Activated CD8-positive, alpha-beta memory T cell treated with anti-CD3 and anti-CD28 coated beads, Interleukin-2, amount 50 U/mL, for 1 hour (primary cell): Measurements from ENCODE around the gene SDF4.

ENCODE experiments used
- DNase-seq: peaks from one replicate; pipeline ENCODE4 v3.0.0-alpha.2; 2020; ENCODE audit errors: extremely low read depth

Gene SDF4

DNA sequence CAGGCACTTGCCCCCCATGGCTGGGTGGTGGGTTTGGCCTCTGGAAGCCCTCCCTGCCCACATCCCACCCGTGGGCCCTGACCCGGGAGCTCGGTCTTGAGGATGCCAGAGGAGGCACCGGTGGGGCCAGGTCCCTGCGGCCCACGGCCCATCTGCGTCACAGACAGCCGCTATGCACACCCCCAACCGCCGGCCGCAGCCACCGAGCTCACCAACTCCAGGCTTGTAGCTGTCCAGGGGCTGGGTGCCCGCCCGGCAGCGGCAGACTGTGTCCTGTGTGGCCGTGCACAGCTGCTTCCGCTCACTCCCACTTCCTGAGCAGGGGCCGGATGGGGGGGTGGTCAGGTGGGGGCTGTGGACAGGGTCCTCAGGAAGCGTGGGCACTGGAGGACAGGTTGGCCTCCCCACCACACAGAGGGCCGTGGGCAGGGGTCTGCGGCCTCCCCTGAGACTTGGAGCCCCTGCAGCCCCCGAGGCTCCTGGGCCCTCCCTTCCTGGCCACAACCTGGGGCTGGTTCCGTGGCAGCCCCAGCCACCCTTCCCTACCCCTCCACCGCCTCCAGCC lies 18.9 kb downstream of the SDF4 start:
- no peak for DNase-seq

DNA sequence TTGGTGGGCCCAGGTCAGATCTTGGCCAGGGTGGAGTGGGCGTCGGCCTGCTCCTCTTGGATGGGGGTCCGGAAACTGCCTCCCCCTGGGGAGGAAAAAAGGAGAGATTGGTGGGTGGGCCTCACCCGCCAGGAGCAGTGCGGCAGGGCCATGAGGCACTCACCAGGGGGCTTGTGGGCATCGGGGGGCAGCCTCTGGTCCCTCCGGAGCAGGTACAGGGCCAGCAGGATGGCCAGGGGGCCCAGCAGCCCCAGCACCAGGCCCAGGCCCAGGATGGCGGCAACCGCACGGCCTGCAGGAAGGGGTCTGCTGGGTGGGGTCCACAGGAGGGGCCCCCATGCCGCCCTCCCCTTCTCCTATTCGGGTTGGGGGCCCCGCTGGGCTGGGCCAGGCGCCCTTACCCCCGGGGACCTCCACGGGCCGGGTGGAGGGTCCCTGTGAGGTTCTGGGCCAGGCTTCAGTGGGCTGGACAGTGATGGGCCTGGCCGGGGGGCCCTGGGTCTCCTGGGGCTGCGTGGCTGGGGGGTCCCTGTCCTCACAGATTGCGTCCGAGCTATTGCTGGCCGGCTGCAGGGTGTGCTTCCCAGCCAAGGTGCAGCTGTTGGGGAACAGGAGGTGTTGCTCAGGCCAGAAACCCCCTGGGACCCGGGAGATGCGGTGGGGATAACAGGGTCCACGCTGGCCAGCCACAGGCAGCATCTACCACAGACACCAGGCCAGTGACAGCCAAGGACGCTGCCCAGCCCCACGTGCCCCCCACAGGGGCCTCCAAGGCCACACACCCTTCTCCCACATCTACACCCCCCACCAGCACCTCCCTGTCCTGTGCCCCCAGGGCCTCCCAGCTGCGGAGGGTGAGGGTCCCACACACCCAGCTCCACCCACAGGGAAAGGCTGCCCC lies 20.0 kb downstream of the SDF4 start:
- no peak for DNase-seq

DNA sequence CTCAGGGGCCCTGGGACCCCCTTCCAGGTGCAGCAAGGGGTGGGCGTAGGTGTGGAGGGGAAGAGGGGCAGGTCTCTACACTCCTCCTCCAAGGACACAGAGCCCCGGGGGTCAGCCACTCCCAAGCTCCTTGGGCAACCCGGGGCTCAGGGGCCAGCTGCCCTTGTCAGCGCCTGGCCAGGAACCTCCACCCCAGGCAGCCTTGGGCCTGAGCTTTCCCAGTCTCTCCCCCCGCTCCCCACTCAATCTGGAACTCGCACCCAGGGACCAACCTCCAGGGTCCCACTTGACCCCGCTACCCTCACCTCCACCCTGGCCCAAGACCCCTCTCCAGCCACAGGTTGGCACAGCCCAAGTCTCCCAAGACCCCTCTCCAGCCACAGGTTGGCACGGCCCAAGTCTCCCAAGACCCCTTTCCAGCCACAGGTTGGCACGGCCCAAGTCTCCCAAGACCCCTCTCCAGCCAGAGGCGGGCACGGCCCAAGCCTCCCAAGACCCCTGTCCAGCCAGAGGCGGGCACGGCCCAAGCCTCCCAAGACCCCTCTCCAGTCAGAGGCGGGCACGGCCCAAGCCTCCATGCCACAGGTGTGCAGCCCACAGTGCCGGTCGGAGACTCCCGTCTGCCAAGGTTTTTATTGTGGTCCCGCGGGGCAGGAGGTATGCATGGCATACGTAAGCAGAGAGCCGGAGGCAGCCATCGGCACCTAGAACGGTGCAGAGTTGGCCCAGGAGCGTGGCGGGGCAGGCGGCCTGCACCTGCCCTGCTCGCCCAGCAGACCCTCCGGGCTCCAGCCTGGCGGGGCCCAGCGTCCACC lies 20.9 kb downstream of the SDF4 start:
- DNase-seq, result no peak

DNA sequence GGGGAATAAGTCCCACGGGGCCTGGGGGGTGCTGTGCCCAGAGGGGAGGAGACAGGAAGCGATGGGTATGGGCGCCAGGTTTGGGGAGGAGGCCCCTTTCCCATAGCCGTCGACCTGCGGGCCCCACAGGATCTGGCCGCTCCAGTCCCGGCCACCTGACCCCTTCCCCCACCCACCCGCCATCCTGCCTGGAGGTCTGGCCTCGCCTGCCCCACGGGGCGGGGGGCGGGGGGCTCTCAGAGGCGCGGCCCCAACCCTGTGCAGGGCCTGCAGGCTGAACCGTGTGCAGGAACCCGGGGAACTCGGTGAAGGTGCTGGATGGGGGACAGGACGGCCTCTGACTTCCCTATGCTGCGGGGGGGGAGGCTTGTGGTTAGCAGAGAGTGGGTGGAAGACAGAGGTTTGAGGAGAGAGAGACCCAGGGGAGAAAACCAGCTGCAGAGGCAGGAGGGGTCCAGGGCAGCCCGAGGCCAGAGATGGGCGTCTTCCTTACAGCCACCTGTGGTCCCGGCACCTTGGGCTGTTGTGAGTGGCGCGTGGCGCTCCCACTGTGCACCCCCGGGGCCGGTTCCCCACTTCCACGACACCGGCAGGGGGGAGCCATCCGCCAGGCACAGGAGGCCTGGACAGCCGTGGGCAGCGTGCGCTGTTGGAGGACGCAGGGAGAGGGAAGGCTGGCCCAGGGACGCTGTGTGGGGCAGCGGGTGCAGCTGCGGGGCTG lies 22.9 kb downstream of the SDF4 start:
- DNase-seq, result no peak

DNA sequence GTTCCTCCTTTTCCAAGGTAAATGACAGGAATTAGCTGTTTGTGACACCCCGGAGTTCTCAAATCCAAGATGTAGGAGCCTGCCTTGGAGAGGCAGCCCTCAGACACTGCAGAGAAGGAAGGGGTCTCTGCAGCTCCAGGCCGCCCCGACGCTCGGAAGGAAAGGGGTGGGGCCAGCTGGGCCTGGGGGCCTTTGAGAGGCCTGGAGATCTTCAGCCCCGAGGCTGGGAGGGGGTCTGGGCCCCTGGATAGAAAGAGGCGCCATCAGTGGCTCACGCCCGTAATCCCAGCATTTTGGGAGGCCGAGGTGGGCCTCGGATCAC lies 24.3 kb downstream of the SDF4 start:
- no peak for DNase-seq

DNA sequence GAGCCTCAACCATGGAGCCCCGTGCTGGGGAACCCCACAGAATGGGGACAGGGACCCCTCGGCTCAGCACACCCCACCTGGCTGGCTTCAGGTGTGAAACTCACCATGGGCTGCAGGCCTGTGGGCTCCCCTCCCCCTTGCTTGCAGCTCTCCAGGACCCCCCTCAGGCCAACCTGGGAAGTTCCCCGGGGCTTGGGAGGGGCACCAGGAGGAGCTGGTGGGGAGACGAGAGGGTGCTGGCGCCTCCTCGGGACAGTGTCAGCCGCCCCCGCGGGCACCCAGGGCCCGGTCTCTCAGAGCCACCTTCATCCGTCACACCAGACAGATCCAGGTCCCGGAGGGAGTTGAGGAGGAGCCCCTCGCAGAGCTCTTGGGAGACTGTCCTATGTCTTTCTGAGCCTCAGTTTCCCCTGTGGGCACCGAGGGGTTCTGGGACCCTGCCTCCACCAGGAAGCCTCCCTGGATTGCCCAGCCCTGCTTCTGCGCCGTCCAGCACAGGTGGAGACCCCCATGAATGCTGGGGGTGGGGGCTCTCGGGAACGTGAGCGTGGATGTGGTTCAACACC lies 24.8 kb downstream of the SDF4 start:
- no peak for DNase-seq

DNA sequence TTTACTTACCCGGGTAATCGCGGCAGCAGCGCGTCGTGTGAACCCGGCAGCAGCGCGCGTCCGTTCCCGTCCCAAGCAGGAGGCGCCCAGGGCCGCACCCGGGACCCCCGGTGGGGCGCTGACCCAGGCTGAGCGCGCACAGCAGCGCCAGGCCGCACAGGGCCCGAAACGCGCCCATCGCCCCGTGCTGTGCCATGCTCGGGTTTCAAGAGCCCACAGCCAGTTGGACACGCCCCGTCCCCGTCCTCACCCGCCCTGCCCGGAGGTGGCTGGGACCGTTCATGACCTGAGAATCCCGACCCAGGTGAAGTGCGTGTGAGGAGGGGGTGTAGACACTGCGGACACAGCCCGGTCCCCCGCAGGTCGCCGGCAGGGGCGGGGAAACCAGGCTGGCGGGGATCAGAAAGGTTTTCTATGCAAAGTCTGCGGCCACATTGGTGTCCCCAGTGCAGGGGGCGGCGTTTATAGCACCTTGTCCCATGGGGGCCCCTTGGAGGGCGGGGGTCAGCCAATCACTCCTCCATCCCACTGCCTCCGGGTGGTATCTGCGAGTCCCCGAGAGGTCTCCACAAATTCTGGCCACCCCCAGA lies 25.3 kb downstream of the SDF4 start, which contains the start of gene TNFRSF18:
Gene TNFRSF18, minus strand, starts transcription at position 217 of the 590 bp plus-strand sequence. Its CDS starts 21 bp downstream, at position 196.
- DNase-seq, result no peak

DNA sequence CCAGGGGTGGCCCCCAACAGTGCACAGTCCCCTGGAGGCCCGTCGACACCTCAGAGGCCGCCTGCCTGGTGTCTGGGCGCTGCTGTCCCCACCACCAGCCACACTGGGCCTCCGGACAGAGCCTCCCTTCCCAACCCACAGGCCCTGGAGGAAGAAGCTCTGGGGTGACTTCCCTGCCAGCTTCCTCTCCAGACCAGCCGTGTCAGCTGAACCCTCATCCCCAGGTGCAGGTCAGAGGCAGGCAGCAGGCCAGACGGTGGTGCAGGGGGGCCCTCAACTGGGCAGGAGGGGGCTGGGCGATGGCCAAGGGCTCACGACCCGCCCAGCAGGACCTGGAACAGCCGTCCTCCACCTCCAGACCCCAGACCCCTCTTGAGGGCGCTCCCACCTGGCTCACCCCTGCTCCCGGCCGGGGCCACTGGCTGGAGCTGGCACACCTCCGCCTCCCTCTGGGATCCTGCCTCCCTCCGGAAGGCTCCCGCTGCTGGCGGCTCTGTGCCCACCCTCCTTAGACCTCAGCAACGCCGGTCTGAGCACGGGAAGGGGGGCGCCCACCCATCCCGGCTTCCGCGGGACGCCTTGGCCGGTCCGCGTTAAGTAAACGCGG lies 25.9 kb downstream of the SDF4 start:
- DNase-seq, result no peak

DNA sequence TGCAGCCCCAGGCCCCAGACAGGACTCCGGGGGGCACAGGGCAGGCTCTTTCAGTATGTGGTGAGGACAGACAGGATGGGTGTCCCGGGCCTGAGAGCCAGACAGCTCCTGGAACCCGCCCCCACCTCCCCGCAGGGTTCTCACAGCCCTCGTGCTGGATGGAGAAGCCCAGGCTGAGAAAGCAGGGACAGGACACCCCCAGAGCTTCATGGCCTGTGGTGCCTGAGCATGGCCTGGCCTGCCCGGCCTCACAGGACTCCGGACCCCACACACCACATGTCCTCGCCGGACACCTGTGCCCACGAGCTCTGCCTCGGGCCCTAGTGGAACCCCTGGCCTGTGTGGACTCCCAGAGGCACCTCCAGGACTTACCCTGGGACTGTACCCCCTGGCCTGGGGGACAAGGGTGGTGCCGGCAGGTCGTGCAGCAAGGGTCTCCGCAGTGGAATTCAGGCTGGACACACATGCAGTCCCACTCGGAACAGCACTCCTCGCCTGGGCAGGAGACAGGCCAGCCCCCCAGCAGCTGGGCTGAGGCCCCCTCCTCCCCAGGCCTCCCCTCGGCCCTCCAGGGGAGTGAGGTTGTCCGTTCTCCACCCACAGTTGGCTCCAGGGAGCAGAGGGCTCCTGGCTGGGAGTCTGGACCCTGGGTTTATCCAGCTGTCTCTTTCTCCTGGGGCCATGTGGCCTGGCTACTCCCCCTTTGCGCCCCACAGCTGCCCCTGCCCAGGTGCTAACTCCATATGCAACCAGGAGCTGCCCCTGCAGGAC lies 26.6 kb downstream of the SDF4 start:
- no peak for DNase-seq

DNA sequence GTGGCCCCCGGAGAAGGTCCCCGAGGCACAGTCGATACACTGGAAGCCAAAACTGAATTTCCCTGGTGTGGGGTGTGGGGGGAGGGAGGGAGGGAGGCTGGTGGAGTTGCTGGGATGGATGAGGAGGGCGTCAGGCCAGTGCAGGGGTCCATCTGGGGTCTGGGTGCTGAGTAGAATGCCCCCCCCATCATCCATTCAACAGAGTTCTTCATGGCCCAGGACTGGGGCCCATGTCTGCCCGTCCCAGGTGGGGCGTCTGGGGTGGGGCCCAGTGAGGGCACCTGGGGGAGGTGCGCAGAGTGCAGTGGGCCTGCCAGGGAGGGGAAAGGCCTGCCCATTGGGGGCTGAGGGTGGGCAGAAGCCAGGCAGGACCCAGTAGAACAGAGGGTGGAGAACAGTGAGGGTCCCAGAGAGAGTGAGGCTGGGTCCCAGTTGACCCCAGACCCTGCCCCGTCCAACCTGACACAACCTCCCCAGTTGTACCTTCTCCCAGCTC lies 27.3 kb downstream of the SDF4 start:
- DNase-seq, result no peak

DNA sequence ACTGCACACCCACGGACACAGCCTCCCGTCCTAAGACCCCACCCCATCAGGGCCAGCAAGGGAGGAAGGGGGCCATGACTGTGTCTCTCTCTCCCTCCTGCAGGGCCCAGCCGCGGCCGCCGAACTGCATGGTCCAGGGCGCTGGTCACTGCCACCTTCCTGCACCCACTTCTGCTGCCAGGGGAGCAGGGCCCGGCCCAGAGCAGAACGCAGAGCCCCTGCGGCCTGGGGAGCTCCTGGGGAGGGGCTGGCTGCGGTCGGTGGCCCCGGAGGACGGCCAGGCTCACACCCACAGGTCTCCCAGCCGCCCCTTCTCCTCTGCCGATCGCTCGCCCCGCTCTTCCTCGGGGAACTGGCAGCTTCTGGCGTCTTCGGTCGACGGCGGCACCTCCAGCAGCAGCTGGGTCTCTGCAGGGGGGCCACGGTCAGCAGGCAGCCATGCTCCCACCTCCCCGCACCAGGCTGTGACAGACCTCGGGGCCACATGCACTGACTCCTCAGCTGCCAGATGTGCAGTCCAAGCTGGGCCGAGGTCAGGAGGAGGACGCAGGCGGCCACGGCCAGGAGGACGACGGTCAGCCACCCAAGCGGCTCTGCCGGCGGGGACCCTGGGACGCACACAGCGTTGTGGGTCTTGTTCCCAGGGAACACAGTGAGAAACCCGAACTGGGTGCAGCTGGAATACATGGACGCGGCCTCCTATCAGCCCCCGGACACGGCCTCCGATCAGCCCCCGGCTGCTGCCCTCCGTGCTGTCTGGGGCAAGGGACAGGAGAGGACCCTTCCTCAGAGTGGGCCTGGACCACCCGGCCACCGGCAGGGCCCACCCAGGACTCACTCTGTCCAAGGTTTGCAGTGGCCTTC lies 28.0 kb downstream of the SDF4 start:
- DNase-seq, result no peak

DNA sequence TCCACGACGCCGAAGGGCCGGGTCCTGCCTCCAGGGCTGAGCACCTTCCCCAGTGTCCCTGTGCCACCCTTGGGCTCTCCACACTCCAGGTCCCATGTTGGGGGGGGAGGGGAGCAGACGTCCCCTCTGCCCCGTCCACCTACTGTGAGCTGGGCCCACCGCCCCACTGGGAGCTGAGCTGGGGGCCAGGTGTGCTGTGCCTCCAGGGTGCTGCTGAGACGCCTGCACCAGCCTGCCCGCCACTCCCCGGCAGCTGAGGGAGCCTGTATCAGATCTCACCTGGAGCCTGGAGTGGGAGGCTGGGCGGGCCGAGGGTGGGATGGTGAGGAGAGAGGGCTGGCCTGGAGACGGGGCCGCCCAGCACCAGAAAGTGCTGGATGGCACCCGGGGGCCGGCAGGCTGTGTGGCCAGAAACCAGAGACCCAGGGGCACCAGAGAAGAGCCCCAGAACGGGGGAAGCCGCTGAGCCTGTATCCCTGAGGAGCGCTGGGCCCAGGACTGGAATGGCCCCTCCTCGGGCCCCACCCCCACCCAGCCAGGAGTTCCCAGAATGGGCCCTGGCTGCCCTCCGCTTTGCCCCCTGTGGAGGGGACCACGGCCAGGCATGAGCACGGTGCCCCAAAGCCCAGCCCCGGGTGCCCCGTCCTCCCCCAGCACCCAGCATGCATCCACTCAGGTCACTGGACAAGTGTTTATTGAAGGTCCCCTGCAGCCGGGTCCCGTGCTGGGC lies 28.8 kb downstream of the SDF4 start:
- no peak for DNase-seq

DNA sequence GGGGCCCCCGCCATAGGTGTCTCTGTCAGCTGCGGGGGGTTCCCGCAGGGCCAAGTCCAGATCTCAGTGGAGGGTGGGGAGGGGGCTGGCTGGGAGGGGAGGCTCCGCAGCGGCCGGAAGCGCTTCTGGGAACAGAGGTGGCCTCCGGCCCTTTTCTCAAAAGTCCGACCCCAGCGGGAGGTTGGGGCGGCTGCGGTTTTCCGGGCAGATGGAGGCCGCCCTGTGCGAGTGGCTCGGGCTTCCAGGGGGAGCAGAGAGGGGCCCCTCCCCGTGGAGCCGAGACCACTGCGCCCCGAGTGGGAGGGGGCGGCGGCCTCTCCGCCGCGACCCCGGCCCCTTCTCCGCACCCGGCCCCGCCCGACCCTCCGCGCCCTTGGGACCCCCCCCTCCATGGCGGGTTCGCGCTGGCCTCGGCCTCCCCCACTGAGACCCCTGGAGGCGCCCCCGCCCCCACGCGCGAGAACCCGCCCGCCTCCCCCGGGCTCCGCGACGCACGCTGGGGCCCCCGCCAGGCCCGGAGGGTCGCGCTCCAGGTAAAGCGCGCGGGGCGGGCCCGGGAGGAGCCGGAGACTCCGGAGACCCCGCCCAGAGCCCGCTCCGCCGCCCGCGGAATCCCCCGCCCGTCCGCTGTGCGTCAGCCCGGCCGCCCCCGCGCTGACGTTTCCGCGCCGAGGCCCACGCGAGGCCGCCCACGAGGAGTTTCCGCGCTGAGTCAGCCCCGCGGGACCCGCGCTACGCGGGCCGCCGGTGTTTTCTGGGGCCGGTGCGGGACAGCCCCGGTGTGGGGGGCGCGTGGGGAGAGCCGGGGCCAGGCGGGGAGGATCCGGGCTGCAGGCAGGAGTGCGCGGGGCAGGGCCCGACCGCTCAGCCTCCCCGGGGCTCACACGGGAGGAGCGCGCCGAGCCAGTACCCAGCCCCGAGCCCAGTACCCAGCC lies 30.7 kb downstream of the SDF4 start:
- peak; percentile 66 for DNase-seq

DNA sequence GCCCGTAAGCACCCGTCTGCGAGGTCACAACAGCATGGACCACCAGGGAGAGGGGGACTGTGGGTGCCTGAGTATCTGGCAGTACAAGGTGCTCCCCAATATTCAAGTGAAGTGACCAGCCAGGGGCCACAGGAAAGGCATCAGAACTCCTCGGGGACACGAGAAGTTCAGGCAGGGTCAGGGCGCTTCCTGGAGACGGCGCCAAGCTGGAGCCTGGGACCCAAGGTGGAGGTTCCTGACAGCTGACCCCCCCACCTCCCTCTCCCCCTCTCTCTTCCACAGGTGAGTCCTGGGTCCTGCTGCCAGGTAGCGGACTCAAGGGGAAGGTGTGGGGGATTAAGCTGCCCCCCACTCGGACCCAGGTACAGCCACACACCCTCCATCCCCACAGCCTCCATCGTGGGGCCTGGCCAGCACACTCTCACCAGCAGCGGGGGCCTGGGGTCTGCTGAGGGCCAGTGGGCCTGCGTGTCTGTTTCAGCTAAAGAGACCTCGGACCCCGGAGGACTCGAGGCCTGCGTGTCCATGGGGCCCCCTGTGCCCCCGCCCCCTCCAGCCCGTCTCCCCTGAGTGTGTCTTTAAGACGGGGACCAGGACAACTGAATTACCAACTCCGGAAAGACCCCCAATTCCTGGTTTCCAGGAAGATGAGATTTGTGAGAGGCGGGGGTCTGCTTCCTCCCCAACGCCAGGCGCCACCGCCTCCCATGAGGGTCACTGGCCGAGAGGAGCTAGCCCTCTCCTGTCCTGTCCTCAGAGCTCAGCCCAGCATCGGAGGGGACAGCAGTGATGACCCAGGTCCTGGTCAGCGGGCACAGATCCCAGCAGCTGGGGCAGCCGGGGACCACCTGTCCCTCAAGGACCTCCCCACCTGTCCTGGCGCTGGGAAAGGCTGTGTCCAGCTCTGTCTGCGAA lies 31.6 kb downstream of the SDF4 start:
- DNase-seq, result no peak

DNA sequence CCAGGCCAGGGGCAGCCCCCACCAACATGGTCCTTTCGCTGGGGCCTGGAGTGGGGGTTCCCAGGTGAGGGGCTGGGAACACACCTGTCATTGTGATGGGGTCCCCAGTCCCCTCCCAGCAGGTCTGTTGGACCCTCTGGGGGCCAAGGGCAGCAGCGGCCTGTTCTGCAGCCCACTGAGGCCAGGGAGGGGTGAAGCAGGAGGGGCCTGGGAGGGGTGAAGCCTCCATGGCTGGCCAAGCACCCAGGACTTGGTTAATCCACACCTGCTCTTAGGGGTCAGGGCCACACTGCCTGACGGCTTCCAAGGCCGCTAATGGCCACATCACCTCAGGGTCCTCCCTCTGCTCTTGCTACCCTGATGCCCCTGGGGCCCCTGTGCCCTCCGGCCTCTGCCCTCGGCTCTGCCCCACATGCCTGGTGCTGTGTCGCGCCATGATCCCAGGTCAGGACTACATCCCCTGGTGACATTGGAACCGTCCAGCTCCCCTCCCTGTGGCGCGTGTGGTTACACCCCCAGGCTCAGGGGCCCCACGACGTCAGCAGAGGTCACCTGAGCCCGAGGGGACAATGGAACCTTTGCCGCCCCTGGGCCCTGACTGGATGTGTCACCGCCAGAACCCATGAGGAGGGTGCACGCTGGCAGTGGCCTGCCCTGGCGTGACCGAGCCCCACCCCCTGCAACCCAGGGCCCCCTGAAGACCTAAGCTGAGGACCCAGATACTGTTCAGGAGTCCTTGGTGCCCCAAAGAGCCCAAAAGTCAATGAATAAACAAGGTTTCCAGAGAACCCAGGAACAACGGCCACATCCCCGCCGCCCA lies 32.5 kb downstream of the SDF4 start:
- no peak for DNase-seq
